Spleen (tissue), 11 donors: ENCODE data around the gene KRT15. TPM values are rescaled to one million over a fixed set of nuclear protein-coding genes. Genes with fewer than 3 reads are reported as not detected.

Source experiments
- DNase-seq: peaks from one replicate; pipeline ENCODE4 v3.0.0-alpha.2; 2020
- H3K27ac ChIP-seq, 8 donors: fragments of 200-600 bp; sonication (generic) in 7 of 8; 1 replicate in 4 of 8; 2 replicates in 4 of 8; pipeline versions ENCODE4 v1.5.0 to v1.8.0; 2016 to 2021; ENCODE audit warnings: inconsistent platforms in 4 of 8, mild to moderate bottlenecking in 4 of 8, moderate library complexity in 1 of 8
- H3K27me3 ChIP-seq, 7 donors: fragments of 200-600 bp; sonication (generic) in 6 of 7; replicated peaks in 1 of 7; 1 replicate in 4 of 7; 2 replicates in 3 of 7; pipeline versions ENCODE4 v1.5.0 to v1.8.0; 2016 to 2021; ENCODE audit warnings: inconsistent platforms in 3 of 7, mild to moderate bottlenecking in 1 of 7
- H3K36me3 ChIP-seq, 6 donors: fragments of 200-600 bp; sonication (generic) in 5 of 6; 1 replicate in 4 of 6; 2 replicates in 2 of 6; pipeline versions ENCODE4 v1.5.0 to v1.8.0; 2016 to 2021; ENCODE audit warnings: inconsistent platforms in 2 of 6
- H3K4me1 ChIP-seq, 6 donors: fragments of 200-600 bp; sonication (generic) in 5 of 6; 1 replicate in 3 of 6; 2 replicates in 3 of 6; pipeline versions ENCODE4 v1.5.0 to v1.8.0; 2016 to 2021; ENCODE audit warnings: inconsistent platforms in 3 of 6
- H3K4me3 ChIP-seq, 8 donors: fragments of 200-600 bp; sonication (generic) in 7 of 8; 1 replicate in 4 of 8; 2 replicates in 4 of 8; pipeline versions ENCODE4 v1.5.0 to v1.8.0; 2016 to 2021; ENCODE audit warnings: inconsistent platforms in 4 of 8, mild to moderate bottlenecking in 4 of 8, moderate library complexity in 2 of 8
- H3K9me3 ChIP-seq, 8 donors: fragments of 200-600 bp; sonication (generic) in 7 of 8; 1 replicate in 4 of 8; 2 replicates in 4 of 8; pipeline versions ENCODE4 v1.5.0 to v1.8.0; 2016 to 2021; ENCODE audit warnings: inconsistent platforms in 4 of 8
- CTCF ChIP-seq, 11 experiments: fragments of 200-600 bp in 7 of 11; fragments of 450-650 bp in 4 of 11; sonication (generic) in 4 of 11; IDR thresholded peaks in 8 of 11; conservative IDR thresholded peaks in 3 of 11; 1 replicate in 7 of 11; 2 replicates in 4 of 11; pipeline versions ENCODE4 v1.4.0 to v1.8.0; 2016 to 2021; ENCODE audit warnings: antibody characterized with exemption in 11 of 11, inconsistent platforms in 4 of 11, mild to moderate bottlenecking in 1 of 11
- POLR2A ChIP-seq, 3 donors: fragments of 450-650 bp; IDR thresholded peaks; one replicate each; pipeline ENCODE4 v1.5.1; 2017; ENCODE audit warnings: antibody characterized with exemption in 3 of 3, mild to moderate bottlenecking in 1 of 3
- POLR2AphosphoS5 ChIP-seq, 3 donors: sonication (generic); formaldehyde crosslinking; IDR thresholded peaks; one replicate each; pipeline ENCODE4 v1.5.1; 2017; ENCODE audit warnings: antibody characterized with exemption in 3 of 3
- WGBS, 5 donors: extraction: QIAGEN DNeasy Blood & Tissue Kit in 3 of 5; methylation state at CpG; one replicate each; pipeline versions ENCODE4 v1.1.5 to v1.1.7; 2013 to 2018; 5-methylcytosine and 5-hydroxymethylcytosine counted together
- intact Hi-C: fragments of 100-400 bp; cut with DNase I; formaldehyde crosslinking; loops from one replicate; pipeline ENCODE4 v1.15.0; 2023; ENCODE audit warnings: low total_unique reads
- polyA plus RNA-seq, 3 donors: library from polyadenylated mRNA; stranded (reverse); fragments of 200-250 nt; gene quantifications; one replicate each; pipeline ENCODE4 v1.2.1, GENCODE V29; 2013
- total RNA-seq, 7 donors: library from RNA; depleted of rRNA in 3 of 7; stranded (reverse); fragments of >200 nt in 3 of 7; fragmentation: NEBNext Ultra II Directional in 4 of 7; extraction: Animal tissue kit (Norgen Biotek cat#: 25700) in 4 of 7; gene quantifications; one replicate each; pipeline versions ENCODE4 v1.1.0 to v1.2.1, GENCODE V29; 2016 to 2021
- donor health status: healthy with polysubstance abuse.
- donor health status: DM: no; HTN: no; CAD: no; lungs with moderate emphysema.
- donor health status: DM: no; HTN: no; CAD: no.
- donor health status: Bipolar disorder and iron deficiency.
- donor health status: healthy.
- donor health status: DM: no; HTN: no; CAD: no.
- donor health status: DM: yes; HTN: yes; CAD: no.

KRT15 gene
- total and polyA plus RNA-seq, 10 donors: 0.07 to 1.3 (median 0.11) TPM; not detected in 7

- Histone ChIP-seq H3K36me3 (no peaks in the 10 kb centered on the region), H3K4me1 (peaks cover 0 to 32% (median 14%) of the 10 kb centered on the region in 6 donors), H3K27me3 (peaks cover 0 to 14% (median 0%) of the 10 kb centered on the region in 7 donors), H3K4me3 (no peak overlapping the region), H3K9me3 (no peaks in the 10 kb centered on the region), H3K27ac (peak overlapping the region in 2 of 8 donors; percentile 48 to 67)
- no peak for DNase-seq
- intact Hi-C loops: no loop called here
- 68 to 83% (median 72%) methylated on average over 2 of the region's 2 CpGs for WGBS, 5 donors
- TF ChIP-seq POLR2A (IDR thresholded peaks at IDR 0.05) (no peak), CTCF (IDR thresholded peaks at IDR 0.05 in 8 of 11, conservative IDR thresholded peaks at IDR 0.05 in 3 of 11) (no peak), POLR2AphosphoS5 (IDR thresholded peaks at IDR 0.05) (no peak)
These were observed 27.2 kb downstream of the KRT15 start for GRCh38 chr17:41491476-41491875.

GRCh38 chr17:41490000-41490990 lies 28.4 kb downstream of the KRT15 start:
- no peak overlapping the region for H3K4me3 ChIP-seq
- 57 to 70% (median 66%) methylated on average over 10 of the region's 10 CpGs for WGBS, 5 donors
- no peak for DNase-seq
- no peaks in the 10 kb centered on the region for H3K9me3 ChIP-seq
- H3K27me3 ChIP-seq: peaks cover 0 to 19% (median 0%) of the 10 kb centered on the region in 7 donors
- intact Hi-C loops: no loop called here
- peaks cover 0 to 27% (median 12%) of the 10 kb centered on the region in 6 donors for H3K4me1 ChIP-seq
- TF ChIP-seq POLR2A (IDR thresholded peaks at IDR 0.05) (no peak), POLR2AphosphoS5 (IDR thresholded peaks at IDR 0.05) (no peak), CTCF (IDR thresholded peaks at IDR 0.05 in 8 of 11, conservative IDR thresholded peaks at IDR 0.05 in 3 of 11) (no peak)
- peak overlapping the region in 3 of 8 donors; percentile 4 to 54 (median 48) for H3K27ac ChIP-seq
- H3K36me3 ChIP-seq: no peaks in the 10 kb centered on the region

GRCh38 chr17:41489531-41489930 lies 29.2 kb downstream of the KRT15 start, which contains the start of gene KRT36:
KRT36 (minus strand) TSS chr17:41489910; CDS start chr17:41489864, 46 bp downstream.
- H3K27me3 ChIP-seq: peaks cover 0 to 19% (median 0%) of the 10 kb centered on the region in 7 donors
- H3K4me3 ChIP-seq: no peak within 1 kb of the TSS
- intact Hi-C loops: no loop called here
- WGBS, 5 donors: 92 to 98% (median 95%) methylated on average over 12 of the region's 12 CpGs
- H3K9me3 ChIP-seq: no peaks in the 10 kb centered on the region
- peaks cover 0 to 33% (median 12%) of the 10 kb centered on the region in 6 donors for H3K4me1 ChIP-seq
- no peaks in the 10 kb centered on the region for H3K36me3 ChIP-seq
- no peak for TF ChIP-seq POLR2AphosphoS5 (IDR thresholded peaks at IDR 0.05)
- TF ChIP-seq CTCF (IDR thresholded peaks at IDR 0.05 in 8 of 11, conservative IDR thresholded peaks at IDR 0.05 in 3 of 11): no peak
- TF ChIP-seq POLR2A (IDR thresholded peaks at IDR 0.05): no peak
- peak within 1 kb of the TSS in 3 of 8 donors; percentile 4 to 54 (median 48) for H3K27ac ChIP-seq
- no peak for DNase-seq
